Naive B cell (primary cell): ENCODE results near the gene HOXB5. TPM values are rescaled to one million over a fixed set of nuclear protein-coding genes. Genes with fewer than 3 reads are reported as not detected.

Source experiments
- ATAC-seq, 2 donors: fragments of 150-1000 bp; cut with Tn5 transposase; 2 replicates each; pipeline ENCODE4 v1.10.0; 2021; ENCODE audit warnings: low read depth in 2 of 2, mild to moderate bottlenecking in 2 of 2, moderate library complexity in 2 of 2
- DNase-seq: peaks from one replicate; pipeline ENCODE4 v3.0.0; 2022
- H3K27ac Mint-ChIP-seq, 6 donors: one replicate each; pipeline ENCODE4 v1.8.0; 2020 to 2022; ENCODE audit warnings: mild to moderate bottlenecking in 6 of 6, mixed read lengths in 6 of 6, moderate library complexity in 5 of 6, inconsistent platforms in 2 of 6
- H3K27me3 Mint-ChIP-seq, 3 donors: one replicate each; pipeline ENCODE4 v1.8.0; 2021 to 2022; ENCODE audit warnings: mixed read lengths in 3 of 3, mild to moderate bottlenecking in 1 of 3
- H3K36me3 Mint-ChIP-seq, 2 donors: one replicate each; pipeline ENCODE4 v1.8.0; 2020 to 2022; ENCODE audit warnings: mixed read lengths in 2 of 2, inconsistent platforms in 1 of 2, mild to moderate bottlenecking in 1 of 2
- H3K4me1 Mint-ChIP-seq, 3 donors: one replicate each; pipeline ENCODE4 v1.8.0; 2020 to 2022; ENCODE audit warnings: mixed read lengths in 3 of 3, inconsistent platforms in 1 of 3, mild to moderate bottlenecking in 1 of 3, moderate library complexity in 1 of 3
- H3K4me3 Mint-ChIP-seq, 8 donors: one replicate each; pipeline ENCODE4 v1.8.0; 2020 to 2022; ENCODE audit warnings: mild to moderate bottlenecking in 8 of 8, mixed read lengths in 8 of 8, moderate library complexity in 8 of 8, inconsistent platforms in 2 of 8
- H3K9me3 Mint-ChIP-seq, 7 donors: one replicate each; pipeline ENCODE4 v1.8.0; 2020 to 2022; ENCODE audit warnings: mixed read lengths in 7 of 7, mild to moderate bottlenecking in 5 of 7, inconsistent platforms in 2 of 7, moderate library complexity in 1 of 7
- polyA plus RNA-seq, 6 donors: library from polyadenylated mRNA; unstranded; fragments of 300-500 nt; fragmentation: Illumina TruSeq; gene quantifications; one replicate each; pipeline ENCODE4 v1.2.3, GENCODE V29; 2021; ENCODE audit warnings: low read depth in 6 of 6

HOXB5 gene
- polyA plus RNA-seq, 6 donors from 2014 or later: not detected

DNA sequence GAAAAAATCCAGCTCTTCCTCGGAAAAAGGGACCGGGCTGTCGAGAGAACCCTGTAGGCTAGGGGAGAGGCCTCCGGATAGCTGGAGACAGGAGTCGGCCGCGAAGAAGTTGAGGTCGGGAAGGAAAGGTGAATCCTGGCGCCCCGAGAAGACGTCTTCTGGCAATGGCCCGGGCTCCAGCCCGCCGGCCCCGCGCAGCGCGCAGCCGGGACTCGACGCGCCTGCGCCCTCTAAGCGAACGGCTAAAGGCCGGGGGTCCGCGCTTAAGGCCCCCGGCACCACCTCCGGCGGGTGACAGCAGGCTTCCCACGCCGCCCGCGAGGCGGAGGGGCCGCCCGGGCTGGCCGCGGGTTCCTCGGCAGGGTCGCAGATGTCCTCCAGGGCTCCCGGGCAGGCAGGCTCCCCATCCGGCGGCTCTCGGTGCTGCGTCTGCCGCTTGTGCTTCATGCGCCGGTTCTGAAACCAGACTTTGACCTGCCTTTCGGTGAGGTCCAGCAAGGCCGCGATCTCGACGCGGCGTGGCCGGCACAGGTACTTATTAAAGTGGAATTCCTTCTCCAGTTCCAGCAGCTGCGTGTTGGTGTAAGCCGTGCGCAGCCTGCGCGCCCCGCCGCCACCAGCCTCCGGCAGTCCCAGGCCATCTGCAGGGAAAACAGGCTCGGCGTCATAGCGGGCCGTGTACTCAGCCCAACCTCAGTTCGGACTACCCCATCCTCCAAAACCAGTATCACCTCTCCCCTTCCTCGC is 50.3 kb downstream of the HOXB5 start:
- H3K4me1 Mint-ChIP-seq: peaks cover 29 to 55% (median 45%) of the 10 kb centered on the region in 3 donors
- ATAC-seq: peak; percentile 68
- H3K27me3 Mint-ChIP-seq: peaks cover 61 to 72% (median 70%) of the 10 kb centered on the region in 3 donors

DNA sequence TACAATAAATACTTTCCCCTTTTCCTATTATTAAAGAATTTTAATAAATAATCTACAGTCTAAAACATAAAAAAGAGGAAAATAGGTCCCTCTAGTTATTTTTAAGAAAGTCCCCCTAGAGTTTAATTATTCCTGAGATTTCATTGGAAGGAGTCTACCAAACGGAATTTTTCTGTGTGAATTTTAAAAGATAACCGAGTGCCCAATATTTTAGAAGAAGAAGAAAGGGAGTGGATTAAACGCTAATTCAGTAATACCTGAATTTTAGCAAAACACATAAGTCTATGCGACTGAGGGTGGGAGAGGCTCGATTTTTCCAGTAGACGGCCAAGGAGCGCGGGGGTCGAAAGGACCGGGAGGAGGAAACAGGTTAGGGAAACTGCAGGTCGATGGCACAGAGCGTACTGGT is 50.9 kb downstream of the HOXB5 start:
- no peaks in the 10 kb centered on the region for H3K9me3 Mint-ChIP-seq
- peaks cover 4 to 17% of the 10 kb centered on the region in 2 donors for H3K36me3 Mint-ChIP-seq
- ATAC-seq: peak; percentile 2 to 12
- DNase-seq: no peak
- peak overlapping the region in 5 of 6 donors; percentile 19 to 93 (median 90) for H3K27ac Mint-ChIP-seq
- H3K4me1 Mint-ChIP-seq: peaks cover 29 to 50% (median 42%) of the 10 kb centered on the region in 3 donors
- H3K27me3 Mint-ChIP-seq: peaks cover 56 to 72% (median 71%) of the 10 kb centered on the region in 3 donors
- peak overlapping the region; percentile 85 to 99 (median 96) for H3K4me3 Mint-ChIP-seq

More for the DNA sequence above, 50.3 kb downstream of the HOXB5 start:
- Mint-ChIP-seq H3K4me3 (peak overlapping the region; percentile 85 to 99 (median 96)), H3K9me3 (no peaks in the 10 kb centered on the region), H3K27ac (peak overlapping the region in 5 of 6 donors; percentile 32 to 93 (median 90)), H3K36me3 (peaks cover 4 to 17% of the 10 kb centered on the region in 2 donors)
- DNase-seq: peak; percentile 58

DNA sequence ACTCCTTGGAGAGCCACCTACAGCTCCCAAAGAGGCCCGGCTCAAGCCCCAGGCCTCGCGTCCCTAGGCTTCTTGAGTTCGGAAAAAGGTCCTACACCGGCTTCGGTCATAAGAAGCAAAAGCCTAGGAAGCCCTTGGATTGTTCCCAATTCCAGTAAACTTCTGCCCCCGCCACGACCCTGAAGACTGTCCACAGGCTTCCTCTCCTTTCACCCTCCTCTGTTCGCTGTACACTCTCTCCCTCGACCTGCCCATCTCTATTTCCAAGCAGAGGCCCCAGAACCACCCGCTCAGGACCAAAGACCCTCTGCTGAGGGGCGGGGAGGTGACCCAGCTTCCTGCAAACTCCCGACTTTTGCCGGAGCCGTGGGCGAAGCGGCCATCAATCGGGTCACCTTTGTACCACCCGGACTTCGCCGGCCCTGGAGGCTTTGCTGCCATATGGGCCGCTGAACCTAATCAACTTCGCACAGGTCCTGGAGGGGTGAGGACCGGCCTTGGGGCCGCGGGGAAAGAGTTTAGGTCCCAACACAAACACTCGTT is 51.4 kb downstream of the HOXB5 start:
- Mint-ChIP-seq H3K4me3 (peak overlapping the region; percentile 85 to 99 (median 96)), H3K4me1 (peaks cover 29 to 46% (median 40%) of the 10 kb centered on the region in 3 donors), H3K27me3 (peaks cover 56 to 77% (median 71%) of the 10 kb centered on the region in 3 donors), H3K27ac (peak overlapping the region in 5 of 6 donors; percentile 79 to 99 (median 93)), H3K36me3 (peaks cover 4 to 17% of the 10 kb centered on the region in 2 donors), H3K9me3 (no peaks in the 10 kb centered on the region)
- DNase-seq (peak; percentile 21), ATAC-seq (peak in 1 of 2 donors; percentile 9)

DNA sequence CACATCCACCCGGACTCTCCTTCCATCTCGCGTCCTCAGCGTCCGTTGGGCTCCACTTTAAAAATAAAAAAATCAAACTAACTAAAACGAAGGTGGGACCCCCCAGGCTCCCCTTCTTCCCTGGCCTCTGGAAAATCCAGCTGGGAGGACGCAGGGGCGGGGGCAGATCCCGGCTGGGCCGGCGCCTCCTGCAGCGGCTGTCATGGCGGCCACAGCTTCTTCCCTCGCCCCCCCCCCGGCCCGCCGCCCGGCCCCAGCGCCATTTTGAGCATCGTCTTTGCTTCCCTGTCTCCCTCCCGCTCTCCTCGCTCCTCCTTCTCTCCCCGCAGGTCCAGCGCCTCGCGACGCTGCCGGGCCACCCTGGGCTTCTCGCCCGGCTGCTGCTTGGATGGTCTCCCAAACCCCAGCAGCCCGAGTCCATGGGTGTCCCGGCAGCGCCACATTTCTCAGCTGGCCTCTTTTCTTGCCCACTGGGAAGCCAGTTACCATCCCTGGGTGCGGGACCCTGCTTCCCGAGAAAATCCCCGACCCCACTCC is 51.9 kb downstream of the HOXB5 start:
- ATAC-seq (peak; percentile 27 to 32), DNase-seq (peak; percentile 29)
- Mint-ChIP-seq H3K9me3 (no peaks in the 10 kb centered on the region), H3K4me3 (peak overlapping the region; percentile 85 to 99 (median 96)), H3K27ac (peak overlapping the region in 5 of 6 donors; percentile 79 to 99 (median 93)), H3K27me3 (peaks cover 55 to 81% (median 72%) of the 10 kb centered on the region in 3 donors), H3K36me3 (peaks cover 4 to 17% of the 10 kb centered on the region in 2 donors), H3K4me1 (peaks cover 29 to 42% (median 40%) of the 10 kb centered on the region in 3 donors)

Other genes with a start within 250 kb of the HOXB5 start
- 100 to 1,000 TPM in 5 of 6 donors, 10 to 100 TPM in 1; 79.3 to 166 (median 140) TPM for gene SKAP1, start 163.6 kb downstream of the HOXB5 start, polyA plus RNA-seq
- gene HOXB1, start 62.8 kb downstream of the HOXB5 start, polyA plus RNA-seq: not detected
- gene HOXB2, start 48.7 kb downstream of the HOXB5 start, polyA plus RNA-seq: 1 to 10 TPM; 2.3 to 9.3 (median 5.5) TPM
- gene HOXB4, start 15.4 kb downstream of the HOXB5 start, polyA plus RNA-seq: under 1 TPM in 2 of 6 donors, not detected in 4; 0.07 to 0.25 TPM
- gene HOXB3, start 3.5 kb downstream of the HOXB5 start, polyA plus RNA-seq: under 1 TPM in 1 of 6 donors, not detected in 5; 0.05 TPM
- gene HOXB6, start 11.2 kb upstream of the HOXB5 start, polyA plus RNA-seq: not detected
- under 1 TPM in 2 of 6 donors, not detected in 4; 0.24 to 0.58 TPM for gene HOXB7, start 17.2 kb upstream of the HOXB5 start, polyA plus RNA-seq
- gene HOXB8, start 21.5 kb upstream of the HOXB5 start, polyA plus RNA-seq: not detected
- not detected for gene HOXB9, start 32.6 kb upstream of the HOXB5 start, polyA plus RNA-seq
- not detected for gene PRAC1, start 128.7 kb upstream of the HOXB5 start, polyA plus RNA-seq
- gene PRAC2, start 129.4 kb upstream of the HOXB5 start, polyA plus RNA-seq: not detected
- gene HOXB13, start 135.0 kb upstream of the HOXB5 start, polyA plus RNA-seq: not detected
- not detected for gene TTLL6, start 223.4 kb upstream of the HOXB5 start, polyA plus RNA-seq
- 100 to 1,000 TPM; 147 to 228 (median 187) TPM for gene CALCOCO2, start 237.3 kb upstream of the HOXB5 start, polyA plus RNA-seq